ENCODE results near the gene MAP1S.

MAP1S gene

GRCh38 chr19:17755443-17755890 lies 36.2 kb downstream of the MAP1S start:
- Histone ChIP-seq H3K79me2 (ENCODE audit: low read length) (no peaks in the 10 kb centered on the region), H4K20me1 (ENCODE audit: insufficient read depth, low read length) (no peaks in the 10 kb centered on the region), H3K4me3 (ENCODE audit: low read length) (no peak overlapping the region), H3K9me2 (replicated peaks; ENCODE audit: insufficient read depth, low read length) (no peaks in the 10 kb centered on the region), H3K4me2 (ENCODE audit: low read depth, low read length) (no peak overlapping the region), H2AFZ (ENCODE audit: low read length) (no peak overlapping the region), H3K27ac (ENCODE audit: low read length) (no peak overlapping the region), H3K9ac (ENCODE audit: low read length) (no peak overlapping the region), H3K36me3 (replicated peaks; ENCODE audit: insufficient read depth, low read length) (no peaks in the 10 kb centered on the region), H3K4me1 (ENCODE audit: low read length) (peaks cover 16% of the 10 kb centered on the region), H3K27me3 (replicated peaks; ENCODE audit: insufficient read depth, low read length) (no peaks in the 10 kb centered on the region), H3F3A (ENCODE audit: insufficient read depth, low read length) (no peaks in the 10 kb centered on the region), H3K9me3 (replicated peaks; ENCODE audit: insufficient read depth, low read length) (no peaks in the 10 kb centered on the region)
- TF ChIP-seq EZH2 (optimal IDR thresholded peaks at IDR 0.05; ENCODE audit: low read depth, low read length) (no peak), EZH2phosphoT487 (IDR thresholded peaks at IDR 0.05; ENCODE audit: low read length) (no peak), CTCF (IDR thresholded peaks at IDR 0.05; ENCODE audit: low read length) (no peak)
- no peak for DNase-seq

DNA sequence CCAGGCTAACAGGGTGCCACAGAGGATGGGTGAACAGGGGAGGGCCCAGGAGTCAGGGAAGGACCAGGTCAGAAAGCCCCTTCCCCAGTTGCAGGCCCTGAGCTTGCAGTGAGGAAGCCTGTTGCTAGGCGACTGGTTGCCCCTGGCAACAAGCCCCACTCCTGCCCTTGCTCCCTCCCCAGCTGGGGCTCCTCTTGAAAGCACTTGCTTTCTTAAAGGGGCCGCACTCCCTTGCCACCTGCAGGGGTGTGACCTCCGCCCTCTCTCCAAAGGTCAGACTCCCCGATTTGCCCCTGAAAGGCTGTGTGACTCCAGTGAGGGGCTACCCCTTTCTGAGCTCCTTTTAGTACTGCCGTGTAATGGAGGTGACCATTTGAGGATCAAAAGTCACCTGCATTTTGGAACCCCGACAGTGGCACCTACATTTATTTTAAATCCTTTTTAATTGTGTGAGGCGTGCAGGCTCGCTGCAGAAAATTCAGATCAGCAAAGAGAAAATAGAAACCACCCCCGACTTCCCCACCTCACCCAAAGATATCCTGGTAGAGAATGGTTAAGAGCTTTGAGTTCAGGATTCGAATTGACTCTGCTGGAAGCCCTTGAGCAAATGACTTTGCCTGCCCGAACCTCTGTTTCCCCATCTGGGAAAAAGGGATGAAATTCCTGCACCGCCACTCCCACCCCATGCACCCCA lies 36.8 kb downstream of the MAP1S start:
- no peaks in the 10 kb centered on the region for H3F3A ChIP-seq (ENCODE audit: insufficient read depth, low read length)
- no peaks in the 10 kb centered on the region for H3K79me2 ChIP-seq (ENCODE audit: low read length)
- H3K9ac ChIP-seq (ENCODE audit: low read length): no peak overlapping the region
- no peak overlapping the region for H3K27ac ChIP-seq (ENCODE audit: low read length)
- no peak for DNase-seq
- no peaks in the 10 kb centered on the region for H3K27me3 ChIP-seq (replicated peaks; ENCODE audit: insufficient read depth, low read length)
- H3K4me2 ChIP-seq (ENCODE audit: low read depth, low read length): no peak overlapping the region
- H3K4me3 ChIP-seq (ENCODE audit: low read length): no peak overlapping the region
- H3K4me1 ChIP-seq (ENCODE audit: low read length): peaks cover 16% of the 10 kb centered on the region
- no peaks in the 10 kb centered on the region for H3K9me3 ChIP-seq (replicated peaks; ENCODE audit: insufficient read depth, low read length)
- TF ChIP-seq EZH2phosphoT487 (IDR thresholded peaks at IDR 0.05; ENCODE audit: low read length): no peak
- no peak for TF ChIP-seq EZH2 (optimal IDR thresholded peaks at IDR 0.05; ENCODE audit: low read depth, low read length)
- no peak for TF ChIP-seq CTCF (IDR thresholded peaks at IDR 0.05; ENCODE audit: low read length)
- no peaks in the 10 kb centered on the region for H3K36me3 ChIP-seq (replicated peaks; ENCODE audit: insufficient read depth, low read length)
- no peaks in the 10 kb centered on the region for H4K20me1 ChIP-seq (ENCODE audit: insufficient read depth, low read length)
- H3K9me2 ChIP-seq (replicated peaks; ENCODE audit: insufficient read depth, low read length): no peaks in the 10 kb centered on the region
- H2AFZ ChIP-seq (ENCODE audit: low read length): no peak overlapping the region

- no peak overlapping the region for H2AFZ ChIP-seq (ENCODE audit: low read length)
- no peaks in the 10 kb centered on the region for H4K20me1 ChIP-seq (ENCODE audit: insufficient read depth, low read length)
- no peaks in the 10 kb centered on the region for H3K9me2 ChIP-seq (replicated peaks; ENCODE audit: insufficient read depth, low read length)
- H3F3A ChIP-seq (ENCODE audit: insufficient read depth, low read length): no peaks in the 10 kb centered on the region
- no peak for DNase-seq
- no peak overlapping the region for H3K27ac ChIP-seq (ENCODE audit: low read length)
- H3K79me2 ChIP-seq (ENCODE audit: low read length): no peaks in the 10 kb centered on the region
- H3K4me3 ChIP-seq (ENCODE audit: low read length): no peak overlapping the region
- H3K4me1 ChIP-seq (ENCODE audit: low read length): peaks cover 10% of the 10 kb centered on the region; the same call in 1 of the 2 replicates
- no peaks in the 10 kb centered on the region for H3K27me3 ChIP-seq (replicated peaks; ENCODE audit: insufficient read depth, low read length)
- H3K9ac ChIP-seq (ENCODE audit: low read length): no peak overlapping the region
- no peaks in the 10 kb centered on the region for H3K36me3 ChIP-seq (replicated peaks; ENCODE audit: insufficient read depth, low read length)
- no peaks in the 10 kb centered on the region for H3K9me3 ChIP-seq (replicated peaks; ENCODE audit: insufficient read depth, low read length)
- TF ChIP-seq CTCF (IDR thresholded peaks at IDR 0.05; ENCODE audit: low read length): no peak
- TF ChIP-seq EZH2phosphoT487 (IDR thresholded peaks at IDR 0.05; ENCODE audit: low read length): no peak
- TF ChIP-seq EZH2 (optimal IDR thresholded peaks at IDR 0.05; ENCODE audit: low read depth, low read length): no peak
- H3K4me2 ChIP-seq (ENCODE audit: low read depth, low read length): no peak overlapping the region
Observed at GRCh38 chr19:17757125-17757524, 37.8 kb downstream of the MAP1S start.
